KMS-11 (cell line): Measurements from ENCODE around the gene HOPX.

Experiments
- H2AFZ ChIP-seq: fragments of 200-600 bp; sonication (generic); 2 replicates; pipeline ENCODE4 v1.6.1; 2016; ENCODE audit warnings: antibody characterized with exemption, mixed run types, low read depth
- H3K27ac ChIP-seq: fragments of 200-600 bp; sonication (generic); 2 replicates; pipeline ENCODE4 v1.6.1; 2016; ENCODE audit warnings: mild to moderate bottlenecking, mixed run types
- H3K27me3 ChIP-seq: fragments of 200-600 bp; sonication (generic); 2 replicates; pipeline ENCODE4 v1.6.1; 2017; ENCODE audit warnings: mild to moderate bottlenecking, low read depth, mixed run types, moderate library complexity; ENCODE audit not compliant: insufficient read depth
- H3K36me3 ChIP-seq: fragments of 200-600 bp; sonication (generic); 2 replicates; pipeline ENCODE4 v1.6.1; 2017; ENCODE audit warnings: mild to moderate bottlenecking, mixed run types; ENCODE audit not compliant: insufficient read depth
- H3K4me1 ChIP-seq: fragments of 200-600 bp; sonication (generic); 2 replicates; pipeline ENCODE4 v1.6.1; 2016; ENCODE audit warnings: mild to moderate bottlenecking, low read depth, mixed run types; ENCODE audit not compliant: poor library complexity, severe bottlenecking
- H3K4me2 ChIP-seq: fragments of 200-600 bp; sonication (generic); 2 replicates; pipeline ENCODE4 v1.7.0; 2016; ENCODE audit warnings: mild to moderate bottlenecking, mixed run types
- H3K4me3 ChIP-seq: fragments of 200-600 bp; sonication (generic); IDR thresholded peaks from 2 replicates; pipeline ENCODE4 v1.6.1; 2017; ENCODE audit warnings: low read depth, low read length, mixed read lengths; ENCODE audit not compliant: insufficient read depth
- H3K79me2 ChIP-seq: fragments of 200-600 bp; sonication (generic); 2 replicates; pipeline ENCODE4 v1.6.1; 2016; ENCODE audit warnings: low read depth, mixed run types; ENCODE audit not compliant: insufficient read depth
- H3K9ac ChIP-seq: fragments of 200-600 bp; sonication (generic); 2 replicates; pipeline ENCODE4 v1.6.1; 2016; ENCODE audit warnings: mild to moderate bottlenecking, mixed run types
- H4K20me1 ChIP-seq: fragments of 200-600 bp; sonication (generic); 2 replicates; pipeline ENCODE4 v1.6.1; 2016; ENCODE audit warnings: mild to moderate bottlenecking, mixed run types; ENCODE audit not compliant: insufficient read depth
- CTCF ChIP-seq: fragments of 200-600 bp; sonication (generic); conservative IDR thresholded peaks from 2 replicates; pipeline ENCODE4 v1.6.1; 2017; ENCODE audit warnings: low read depth, mild to moderate bottlenecking, antibody characterized with exemption, low read length, moderate library complexity, mixed read lengths

Gene HOPX

GRCh38 chr4:56648824-56649151, 32.3 kb downstream of the HOPX start:
- no peaks in the 10 kb centered on the region for H3K79me2 ChIP-seq
- no peak overlapping the region for H3K4me3 ChIP-seq
- no peak overlapping the region for H3K4me2 ChIP-seq
- no peak for TF ChIP-seq CTCF
- H3K27me3 ChIP-seq: no peaks in the 10 kb centered on the region
- no peaks in the 10 kb centered on the region for H3K4me1 ChIP-seq
- no peak overlapping the region for H3K27ac ChIP-seq
- no peaks in the 10 kb centered on the region for H3K36me3 ChIP-seq
- no peak overlapping the region for H2AFZ ChIP-seq
- H3K9ac ChIP-seq: no peak overlapping the region
- no peaks in the 10 kb centered on the region for H4K20me1 ChIP-seq

GRCh38 chr4:56648021-56648823, 32.9 kb downstream of the HOPX start:
- Histone ChIP-seq H2AFZ (no peak overlapping the region), H3K4me2 (no peak overlapping the region), H3K36me3 (no peaks in the 10 kb centered on the region), H3K79me2 (no peaks in the 10 kb centered on the region), H3K27ac (no peak overlapping the region), H4K20me1 (no peaks in the 10 kb centered on the region), H3K4me3 (no peak overlapping the region), H3K4me1 (no peaks in the 10 kb centered on the region), H3K27me3 (no peaks in the 10 kb centered on the region), H3K9ac (no peak overlapping the region)
- no peak for TF ChIP-seq CTCF

- no peak for TF ChIP-seq CTCF
- H3K4me1 ChIP-seq: no peaks in the 10 kb centered on the region
Measured at GRCh38 chr4:56646341-56646740, 34.8 kb downstream of the HOPX start.

GRCh38 chr4:56643596-56643995, 37.5 kb downstream of the HOPX start:
- Histone ChIP-seq H4K20me1 (no peaks in the 10 kb centered on the region), H3K4me2 (no peak overlapping the region), H3K27me3 (no peaks in the 10 kb centered on the region), H3K4me1 (no peaks in the 10 kb centered on the region), H3K9ac (no peak overlapping the region), H2AFZ (no peak overlapping the region), H3K4me3 (no peak overlapping the region), H3K36me3 (no peaks in the 10 kb centered on the region), H3K27ac (no peak overlapping the region), H3K79me2 (no peaks in the 10 kb centered on the region)
- no peak for TF ChIP-seq CTCF

More at GRCh38 chr4:56646341-56646740, 34.8 kb downstream of the HOPX start:
- no peak overlapping the region for H3K27ac ChIP-seq
- no peaks in the 10 kb centered on the region for H4K20me1 ChIP-seq
- no peaks in the 10 kb centered on the region for H3K79me2 ChIP-seq
- no peaks in the 10 kb centered on the region for H3K36me3 ChIP-seq
- H3K4me3 ChIP-seq: no peak overlapping the region
- H2AFZ ChIP-seq: no peak overlapping the region
- no peaks in the 10 kb centered on the region for H3K27me3 ChIP-seq
- H3K4me2 ChIP-seq: no peak overlapping the region
- no peak overlapping the region for H3K9ac ChIP-seq
